RWPE1 (cell line): ENCODE measurements around the gene DENND1C.

Source experiments
- CTCF ChIA-PET: fragments of 350-600 bp; sonication (Branson Sonifier 250); formaldehyde crosslinking; extraction: SDS; loops from one replicate; lab custom pipeline; 2021; lab: Yijun Ruan, JAX
- POLR2A ChIA-PET: fragments of 400-600 bp; formaldehyde crosslinking; extraction: SDS; loops from one replicate; lab custom pipeline; 2020; ENCODE audit warnings: antibody characterized with exemption; ENCODE audit not compliant: low non-redundant PET; lab: Yijun Ruan, JAX
- DNase-seq: peaks from one replicate; pipeline ENCODE4 v3.0.0; 2012; ENCODE audit warnings: low spot score
- H3K27ac ChIP-seq: fragments of 450-650 bp; 2 replicates; pipeline ENCODE4 v1.5.1; 2017
- TF ChIP-seq, protein P1 (sequence below): fragments of 450-650 bp; conservative IDR thresholded peaks from 2 replicates; pipeline ENCODE4 v1.5.1; 2017; ENCODE audit warnings: low read depth, mild to moderate bottlenecking

The DENND1C gene

GRCh38 chr19:6489278-6490061, 7.9 kb upstream of the DENND1C start:
- ChIA-PET POLR2A (no interaction called here), CTCF (interaction anchor here (0.7 kb wide), 1 partner anchor 363 kb away, joined by 3 read pairs; no protein-coding TSS in a partner anchor)
- DNase-seq: no peak
- TF ChIP-seq, protein P1, sequence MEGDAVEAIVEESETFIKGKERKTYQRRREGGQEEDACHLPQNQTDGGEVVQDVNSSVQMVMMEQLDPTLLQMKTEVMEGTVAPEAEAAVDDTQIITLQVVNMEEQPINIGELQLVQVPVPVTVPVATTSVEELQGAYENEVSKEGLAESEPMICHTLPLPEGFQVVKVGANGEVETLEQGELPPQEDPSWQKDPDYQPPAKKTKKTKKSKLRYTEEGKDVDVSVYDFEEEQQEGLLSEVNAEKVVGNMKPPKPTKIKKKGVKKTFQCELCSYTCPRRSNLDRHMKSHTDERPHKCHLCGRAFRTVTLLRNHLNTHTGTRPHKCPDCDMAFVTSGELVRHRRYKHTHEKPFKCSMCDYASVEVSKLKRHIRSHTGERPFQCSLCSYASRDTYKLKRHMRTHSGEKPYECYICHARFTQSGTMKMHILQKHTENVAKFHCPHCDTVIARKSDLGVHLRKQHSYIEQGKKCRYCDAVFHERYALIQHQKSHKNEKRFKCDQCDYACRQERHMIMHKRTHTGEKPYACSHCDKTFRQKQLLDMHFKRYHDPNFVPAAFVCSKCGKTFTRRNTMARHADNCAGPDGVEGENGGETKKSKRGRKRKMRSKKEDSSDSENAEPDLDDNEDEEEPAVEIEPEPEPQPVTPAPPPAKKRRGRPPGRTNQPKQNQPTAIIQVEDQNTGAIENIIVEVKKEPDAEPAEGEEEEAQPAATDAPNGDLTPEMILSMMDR: no peak
- H3K27ac ChIP-seq: no peak overlapping the region

GRCh38 chr19:6484831-6485230, 3.2 kb upstream of the DENND1C start:
- CTCF ChIA-PET: no interaction called here

GRCh38 chr19:6484230-6484629, 2.6 kb upstream of the DENND1C start:
- ChIA-PET POLR2A (no interaction called here), CTCF (no interaction called here)
- TF ChIP-seq, protein P1: no peak
- no peak overlapping the region for H3K27ac ChIP-seq
- DNase-seq: no peak

More at GRCh38 chr19:6484831-6485230, 3.2 kb upstream of the DENND1C start:
- no peak overlapping the region for H3K27ac ChIP-seq
- DNase-seq: no peak
- POLR2A ChIA-PET: no interaction called here
- TF ChIP-seq, protein P1: no peak

GRCh38 chr19:6483235-6483634, 1.6 kb upstream of the DENND1C start:
- H3K27ac ChIP-seq: no peak overlapping the region
- POLR2A ChIA-PET: no interaction called here
- CTCF ChIA-PET: no interaction called here
- DNase-seq: no peak
- TF ChIP-seq, protein P1: no peak

DNA sequence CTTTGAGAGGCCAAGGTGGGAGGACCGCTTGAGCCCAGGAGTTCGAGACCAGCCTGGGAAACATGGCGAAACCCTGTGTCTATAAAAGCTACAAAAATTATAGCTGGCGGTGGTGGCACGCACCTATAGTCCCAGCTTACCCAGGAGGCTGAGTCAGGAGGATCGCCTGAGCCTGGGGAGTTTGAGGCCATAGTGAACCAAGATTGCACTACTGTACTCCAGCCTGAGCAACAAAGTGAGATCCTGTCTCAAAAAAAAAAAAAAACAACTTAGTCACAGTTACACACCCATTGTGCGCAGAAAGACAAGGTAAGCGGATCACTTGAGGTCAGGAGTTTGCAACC, 728 bp upstream of the DENND1C start:
- CTCF ChIA-PET: interaction anchor here (0.6 kb wide), 1 partner anchor 349 kb away, joined by 3 read pairs; no protein-coding TSS in a partner anchor
- POLR2A ChIA-PET: no interaction called here
- H3K27ac ChIP-seq: no peak overlapping the region

GRCh38 chr19:6480848-6481415, 655 bp downstream of the DENND1C start:
- POLR2A ChIA-PET: no interaction called here
- TF ChIP-seq, protein P1: no peak
- DNase-seq: no peak
- CTCF ChIA-PET: no interaction called here
- no peak overlapping the region for H3K27ac ChIP-seq

More for the DNA sequence above, 728 bp upstream of the DENND1C start:
- no peak for DNase-seq
- TF ChIP-seq, protein P1: no peak
